NK-92 treated with Interleukin-12 subunit alpha and Interleukin-12 subunit beta, amount 100 ng/mL, for 24 hours (cell line): ENCODE results near the gene WDCP.
"Not testable (repeated sequence)": the region's sequence is repeated elsewhere in the genome, so short reads cannot be mapped to it uniquely, and the experiment has no call there.

ENCODE experiments used
- DNase-seq: peaks from one replicate; lab custom pipeline; 2025; lab: John Stamatoyannopoulos, UW

Gene WDCP

GRCh38 chr2:24046930-24047702 lies at the start of gene WDCP:
Gene WDCP, minus strand, starts transcription at chr2:24047391. Its CDS starts 7,897 bp downstream, at chr2:24039494.
- DNase-seq: peak; percentile 94

GRCh38 chr2:24095171-24095677 lies 48.0 kb upstream of the WDCP start:
- not testable (repeated sequence) for DNase-seq

- DNase-seq: not testable (repeated sequence)
Measured at GRCh38 chr2:24093270-24093669, 46.1 kb upstream of the WDCP start.

GRCh38 chr2:24088821-24089359 lies 41.7 kb upstream of the WDCP start:
- no peak for DNase-seq

- DNase-seq: no peak
Measured at GRCh38 chr2:24087032-24087431, 39.8 kb upstream of the WDCP start.

- DNase-seq: no peak
Measured at GRCh38 chr2:24086241-24086640, 39.0 kb upstream of the WDCP start.

- no peak for DNase-seq
Measured at GRCh38 chr2:24085200-24085489, 38.0 kb upstream of the WDCP start.

GRCh38 chr2:24084386-24085199 lies 37.4 kb upstream of the WDCP start, which contains the start of gene TP53I3:
Gene TP53I3, minus strand, starts transcription at chr2:24084834. Its CDS starts 508 bp downstream, at chr2:24084326.
- no peak for DNase-seq

GRCh38 chr2:24083567-24084385 lies 36.6 kb upstream of the WDCP start:
- DNase-seq: no peak

- no peak for DNase-seq
Measured at GRCh38 chr2:24082787-24083566, 35.8 kb upstream of the WDCP start.

GRCh38 chr2:24080701-24081100 lies 33.5 kb upstream of the WDCP start:
- DNase-seq: no peak

GRCh38 chr2:24077879-24078278 lies 30.7 kb upstream of the WDCP start:
- DNase-seq: no peak

- no peak for DNase-seq
Measured at GRCh38 chr2:24077535-24077877, 30.3 kb upstream of the WDCP start.

GRCh38 chr2:24076849-24077534 lies 29.8 kb upstream of the WDCP start:
- DNase-seq: no peak

GRCh38 chr2:24075915-24076848 lies 29.0 kb upstream of the WDCP start, which contains the start of gene SF3B6:
Gene SF3B6, minus strand, starts transcription at chr2:24076326. Its CDS starts 97 bp downstream, at chr2:24076229.
- peak; percentile 98 for DNase-seq

- no peak for DNase-seq
Measured at GRCh38 chr2:24075259-24075658, 28.1 kb upstream of the WDCP start.

GRCh38 chr2:24073816-24074215 lies 26.6 kb upstream of the WDCP start:
- DNase-seq: no peak

- DNase-seq: no peak
Measured at GRCh38 chr2:24072259-24072658, 25.1 kb upstream of the WDCP start.

GRCh38 chr2:24065341-24065740 lies 18.1 kb upstream of the WDCP start:
- DNase-seq: no peak
